ENCODE data around the gene TMEM176A.
A peak's percentile ranks its signal among the peaks of the same experiment; 100 is the strongest.

TMEM176A gene

GRCh38 chr7:150778014-150778737, 22.4 kb upstream of the TMEM176A start:
- H2BK5ac ChIP-seq (ENCODE audit: low read depth, low read length, poor library complexity, severe bottlenecking), result no peak overlapping the region
- peaks cover 0 to 5% of the 10 kb centered on the region in 2 experiments for H3K27me3 ChIP-seq (ENCODE audit: control insufficient read depth in 1 of 2, insufficient read depth in 1 of 2, low read length in 2 of 2)
- no peaks in the 10 kb centered on the region for H3K36me3 ChIP-seq (ENCODE audit: control insufficient read depth in 1 of 2, insufficient read depth in 2 of 2, low read depth in 1 of 2, low read length in 2 of 2)
- no peaks in the 10 kb centered on the region for H3K4me1 ChIP-seq (ENCODE audit: control insufficient read depth, insufficient read depth, low read depth, low read length)
- no peak overlapping the region for H3K14ac ChIP-seq (ENCODE audit: low read length in 2 of 2)
- no peak for DNase-seq
- H3K4me2 ChIP-seq (ENCODE audit: low read length, poor library complexity, severe bottlenecking), result no peak overlapping the region
- no peak overlapping the region for H3K4me3 ChIP-seq (ENCODE audit: insufficient read depth in 1 of 2, low read depth in 1 of 2, low read length in 2 of 2)
- H2BK12ac ChIP-seq (ENCODE audit: low read length in 2 of 2), result no peak overlapping the region
- no peaks in the 10 kb centered on the region for H3K9me3 ChIP-seq (ENCODE audit: control insufficient read depth, low read length)
- no peak overlapping the region for H4K8ac ChIP-seq (ENCODE audit: low read length)
- H3K27ac ChIP-seq (ENCODE audit: low read length, poor library complexity, severe bottlenecking), result no peak overlapping the region
- no peak overlapping the region for H2AK5ac ChIP-seq (ENCODE audit: low read length, severe bottlenecking)
- H3K4ac ChIP-seq (ENCODE audit: low read depth in 1 of 2, low read length in 2 of 2), result no peak overlapping the region
- no peak overlapping the region for H3K23ac ChIP-seq (ENCODE audit: low read length in 2 of 2)
- no peaks in the 10 kb centered on the region for H3K79me1 ChIP-seq (replicated peaks; ENCODE audit: low read length, poor library complexity, severe bottlenecking)
- WGBS, result 57% methylated on average over 5 of the region's 8 CpGs
- no peak overlapping the region for H2BK15ac ChIP-seq (ENCODE audit: low read depth, poor library complexity, severe bottlenecking)
- no peak overlapping the region for H3K18ac ChIP-seq (ENCODE audit: low read depth in 1 of 2, low read length in 2 of 2)
- peak overlapping the region; percentile 28 for H3K9ac ChIP-seq (ENCODE audit: low read length)
- H4K91ac ChIP-seq (ENCODE audit: low read length), result no peak overlapping the region
- H2AFZ ChIP-seq (ENCODE audit: low read depth, low read length), result no peak overlapping the region
- no peak overlapping the region for H2BK120ac ChIP-seq (ENCODE audit: low read depth, low read length)

GRCh38 chr7:150778738-150779301, 21.7 kb upstream of the TMEM176A start:
- no peak overlapping the region for H3K4me3 ChIP-seq (ENCODE audit: insufficient read depth in 1 of 2, low read depth in 1 of 2, low read length in 2 of 2)
- H3K18ac ChIP-seq (ENCODE audit: low read depth in 1 of 2, low read length in 2 of 2), result no peak overlapping the region
- H3K4me2 ChIP-seq (ENCODE audit: low read length, poor library complexity, severe bottlenecking), result no peak overlapping the region
- H3K79me1 ChIP-seq (replicated peaks; ENCODE audit: low read length, poor library complexity, severe bottlenecking), result no peaks in the 10 kb centered on the region
- H3K4ac ChIP-seq (ENCODE audit: low read depth in 1 of 2, low read length in 2 of 2), result no peak overlapping the region
- H3K36me3 ChIP-seq (ENCODE audit: control insufficient read depth in 1 of 2, insufficient read depth in 2 of 2, low read depth in 1 of 2, low read length in 2 of 2), result no peaks in the 10 kb centered on the region
- H2BK120ac ChIP-seq (ENCODE audit: low read depth, low read length), result no peak overlapping the region
- H2AK5ac ChIP-seq (ENCODE audit: low read length, severe bottlenecking), result no peak overlapping the region
- H3K14ac ChIP-seq (ENCODE audit: low read length in 2 of 2), result no peak overlapping the region
- no peak overlapping the region for H2BK15ac ChIP-seq (ENCODE audit: low read depth, poor library complexity, severe bottlenecking)
- no peaks in the 10 kb centered on the region for H3K4me1 ChIP-seq (ENCODE audit: control insufficient read depth, insufficient read depth, low read depth, low read length)
- peaks cover 0 to 5% of the 10 kb centered on the region in 2 experiments for H3K27me3 ChIP-seq (ENCODE audit: control insufficient read depth in 1 of 2, insufficient read depth in 1 of 2, low read length in 2 of 2)
- H3K9me3 ChIP-seq (ENCODE audit: control insufficient read depth, low read length), result no peaks in the 10 kb centered on the region
- H3K27ac ChIP-seq (ENCODE audit: low read length, poor library complexity, severe bottlenecking), result no peak overlapping the region
- H2BK12ac ChIP-seq (ENCODE audit: low read length in 2 of 2), result no peak overlapping the region
- peak overlapping the region; percentile 28 for H3K9ac ChIP-seq (ENCODE audit: low read length)
- 0% methylated on average over 5 of the region's 12 CpGs for WGBS
- H2BK5ac ChIP-seq (ENCODE audit: low read depth, low read length, poor library complexity, severe bottlenecking), result no peak overlapping the region
- no peak overlapping the region for H4K91ac ChIP-seq (ENCODE audit: low read length)
- DNase-seq, result peak; percentile 73
- H2AFZ ChIP-seq (ENCODE audit: low read depth, low read length), result no peak overlapping the region
- no peak overlapping the region for H4K8ac ChIP-seq (ENCODE audit: low read length)
- no peak overlapping the region for H3K23ac ChIP-seq (ENCODE audit: low read length in 2 of 2)

- Histone ChIP-seq H2BK120ac (ENCODE audit: low read depth, low read length) (no peak overlapping the region), H3K27ac (ENCODE audit: low read length, poor library complexity, severe bottlenecking) (no peak overlapping the region), H3K4me2 (ENCODE audit: low read length, poor library complexity, severe bottlenecking) (no peak overlapping the region), H3K9ac (ENCODE audit: low read length) (no peak overlapping the region), H3K14ac (ENCODE audit: low read length in 2 of 2) (no peak overlapping the region), H2BK12ac (ENCODE audit: low read length in 2 of 2) (no peak overlapping the region), H3K36me3 (ENCODE audit: control insufficient read depth in 1 of 2, insufficient read depth in 2 of 2, low read depth in 1 of 2, low read length in 2 of 2) (no peaks in the 10 kb centered on the region), H3K27me3 (ENCODE audit: control insufficient read depth in 1 of 2, insufficient read depth in 1 of 2, low read length in 2 of 2) (peaks cover 0 to 9% of the 10 kb centered on the region in 2 experiments), H2AK5ac (ENCODE audit: low read length, severe bottlenecking) (no peak overlapping the region), H4K8ac (ENCODE audit: low read length) (no peak overlapping the region), H2BK15ac (ENCODE audit: low read depth, poor library complexity, severe bottlenecking) (no peak overlapping the region), H3K4ac (ENCODE audit: low read depth in 1 of 2, low read length in 2 of 2) (no peak overlapping the region), H3K23ac (ENCODE audit: low read length in 2 of 2) (no peak overlapping the region), H3K79me1 (replicated peaks; ENCODE audit: low read length, poor library complexity, severe bottlenecking) (no peaks in the 10 kb centered on the region), H4K91ac (ENCODE audit: low read length) (no peak overlapping the region), H3K4me3 (ENCODE audit: insufficient read depth in 1 of 2, low read depth in 1 of 2, low read length in 2 of 2) (no peak overlapping the region), H2BK5ac (ENCODE audit: low read depth, low read length, poor library complexity, severe bottlenecking) (no peak overlapping the region), H3K18ac (ENCODE audit: low read depth in 1 of 2, low read length in 2 of 2) (no peak overlapping the region), H3K4me1 (ENCODE audit: control insufficient read depth, insufficient read depth, low read depth, low read length) (no peaks in the 10 kb centered on the region), H2AFZ (ENCODE audit: low read depth, low read length) (no peak overlapping the region), H3K9me3 (ENCODE audit: control insufficient read depth, low read length) (no peaks in the 10 kb centered on the region)
- WGBS, result 77% methylated on average over 3 of the region's 3 CpGs
- peak; percentile 5 for DNase-seq
Observed at GRCh38 chr7:150780292-150780691, 20.3 kb upstream of the TMEM176A start.

- Histone ChIP-seq H2AK5ac (ENCODE audit: low read length, severe bottlenecking) (no peak overlapping the region), H3K4ac (ENCODE audit: low read depth in 1 of 2, low read length in 2 of 2) (no peak overlapping the region), H2BK15ac (ENCODE audit: low read depth, poor library complexity, severe bottlenecking) (no peak overlapping the region), H2BK120ac (ENCODE audit: low read depth, low read length) (no peak overlapping the region), H3K23ac (ENCODE audit: low read length in 2 of 2) (no peak overlapping the region), H3K4me2 (ENCODE audit: low read length, poor library complexity, severe bottlenecking) (no peak overlapping the region), H2BK5ac (ENCODE audit: low read depth, low read length, poor library complexity, severe bottlenecking) (no peak overlapping the region), H3K9ac (ENCODE audit: low read length) (no peak overlapping the region), H2BK12ac (ENCODE audit: low read length in 2 of 2) (no peak overlapping the region), H3K18ac (ENCODE audit: low read depth in 1 of 2, low read length in 2 of 2) (no peak overlapping the region), H3K4me3 (ENCODE audit: insufficient read depth in 1 of 2, low read depth in 1 of 2, low read length in 2 of 2) (no peak overlapping the region), H3K79me1 (replicated peaks; ENCODE audit: low read length, poor library complexity, severe bottlenecking) (no peaks in the 10 kb centered on the region), H4K91ac (ENCODE audit: low read length) (no peak overlapping the region), H3K36me3 (ENCODE audit: control insufficient read depth in 1 of 2, insufficient read depth in 2 of 2, low read depth in 1 of 2, low read length in 2 of 2) (no peaks in the 10 kb centered on the region), H4K8ac (ENCODE audit: low read length) (no peak overlapping the region), H3K4me1 (ENCODE audit: control insufficient read depth, insufficient read depth, low read depth, low read length) (no peaks in the 10 kb centered on the region), H3K14ac (ENCODE audit: low read length in 2 of 2) (no peak overlapping the region), H3K9me3 (ENCODE audit: control insufficient read depth, low read length) (no peaks in the 10 kb centered on the region), H3K27me3 (ENCODE audit: control insufficient read depth in 1 of 2, insufficient read depth in 1 of 2, low read length in 2 of 2) (peaks cover 0 to 9% of the 10 kb centered on the region in 2 experiments), H3K27ac (ENCODE audit: low read length, poor library complexity, severe bottlenecking) (no peak overlapping the region), H2AFZ (ENCODE audit: low read depth, low read length) (no peak overlapping the region)
- peak; percentile 78 for DNase-seq
- 24% methylated on average over 3 of the region's 3 CpGs for WGBS
Observed at GRCh38 chr7:150781103-150781502, 19.5 kb upstream of the TMEM176A start.

All from mesenchymal stem cell (in vitro differentiated cells and primary cell).